Esophagus muscularis mucosa (tissue), 4 donors: Measurements from ENCODE around the gene HM13.

Source experiments
- CTCF ChIP-seq, 3 experiments: fragments of 200-600 bp in 2 of 3; fragments of 450-650 bp in 1 of 3; sonication (generic) in 2 of 3; IDR thresholded peaks; one replicate each; pipeline ENCODE4 v1.5.1; 2017 to 2019; ENCODE audit warnings: antibody characterized with exemption in 3 of 3, mild to moderate bottlenecking in 2 of 3, moderate library complexity in 1 of 3
- EP300 ChIP-seq: sonication (generic); formaldehyde crosslinking; IDR thresholded peaks from one replicate; pipeline ENCODE4 v1.6.1; 2017; ENCODE audit warnings: antibody characterized with exemption
- POLR2A ChIP-seq: fragments of 450-650 bp; IDR thresholded peaks from one replicate; pipeline ENCODE4 v1.6.1; 2017; ENCODE audit warnings: antibody characterized with exemption, moderate library complexity, mild to moderate bottlenecking, low read depth

DNA sequence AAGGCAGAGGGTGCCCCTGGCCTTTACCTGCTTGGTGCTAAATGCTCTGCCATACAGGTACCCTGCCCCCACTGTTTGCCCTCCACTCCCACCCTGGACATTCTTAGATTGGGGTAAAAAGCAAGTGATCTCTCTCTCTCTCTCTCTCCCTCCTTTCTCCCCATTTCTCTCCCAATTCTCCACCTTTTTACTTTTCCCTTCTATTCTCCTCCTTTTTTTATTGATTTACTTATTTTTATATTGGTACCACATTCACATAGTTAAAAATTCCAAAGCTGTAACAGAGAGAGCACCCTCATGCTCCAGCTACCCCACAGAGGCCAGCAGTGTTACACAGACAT, 53.1 kb downstream of the HM13 start:
- TF ChIP-seq CTCF (IDR thresholded peaks at IDR 0.05): no peak
- no peak for TF ChIP-seq EP300
- TF ChIP-seq POLR2A: no peak
